ENCODE data around the gene CAV1.
"Not testable (repeated sequence)": the region's sequence is repeated elsewhere in the genome, so short reads cannot be mapped to it uniquely, and the experiment has no call there.

CAV1 gene

GRCh38 chr7:116524609-116525297 is at the start of gene CAV1:
CAV1 (plus strand) TSS chr7:116525036; CDS start chr7:116525063, 27 bp downstream.
- TF ChIP-seq ZFX (IDR thresholded peaks at IDR 0.05; ENCODE audit: borderline replicate concordance) (no peak), CTCF (IDR thresholded peaks at IDR 0.05) (no peak)
- no peak within 1 kb of the TSS for H3K27ac ChIP-seq

GRCh38 chr7:116477625-116478024 is 47.2 kb upstream of the CAV1 start:
- H3K27ac ChIP-seq, result no peak overlapping the region
- TF ChIP-seq CTCF (IDR thresholded peaks at IDR 0.05) (no peak), ZFX (IDR thresholded peaks at IDR 0.05; ENCODE audit: borderline replicate concordance) (no peak)

GRCh38 chr7:116478834-116479233 is 46.0 kb upstream of the CAV1 start:
- TF ChIP-seq CTCF (IDR thresholded peaks at IDR 0.05), result no peak
- H3K27ac ChIP-seq, result no peak overlapping the region

- no peak overlapping the region for H3K27ac ChIP-seq
- TF ChIP-seq ZFX (IDR thresholded peaks at IDR 0.05; ENCODE audit: borderline replicate concordance), result no peak
- TF ChIP-seq CTCF (IDR thresholded peaks at IDR 0.05), result no peak
Observed at GRCh38 chr7:116483271-116483942, 41.4 kb upstream of the CAV1 start.

- H3K27ac ChIP-seq, result not testable (repeated sequence)
Observed at GRCh38 chr7:116484389-116484788, 40.4 kb upstream of the CAV1 start.

- no peak for TF ChIP-seq CTCF (IDR thresholded peaks at IDR 0.05)
- no peak for TF ChIP-seq ZFX (IDR thresholded peaks at IDR 0.05; ENCODE audit: borderline replicate concordance)
- H3K27ac ChIP-seq, result no peak overlapping the region
Observed at GRCh38 chr7:116487907-116488521, 36.8 kb upstream of the CAV1 start.

- no peak overlapping the region for H3K27ac ChIP-seq
- no peak for TF ChIP-seq CTCF (IDR thresholded peaks at IDR 0.05)
- no peak for TF ChIP-seq ZFX (IDR thresholded peaks at IDR 0.05; ENCODE audit: borderline replicate concordance)
Observed at GRCh38 chr7:116490351-116490750, 34.5 kb upstream of the CAV1 start.
